ENCODE results near the gene AUTS2. TPM values are rescaled to one million over a fixed set of nuclear protein-coding genes. Genes with fewer than 3 reads are reported as not detected.
A peak's percentile ranks its signal among the peaks of the same experiment; 100 is the strongest.

Gene AUTS2
- total and polyA plus RNA-seq, 2 experiments from 2014 or later: 3.0 to 4.4 TPM

DNA sequence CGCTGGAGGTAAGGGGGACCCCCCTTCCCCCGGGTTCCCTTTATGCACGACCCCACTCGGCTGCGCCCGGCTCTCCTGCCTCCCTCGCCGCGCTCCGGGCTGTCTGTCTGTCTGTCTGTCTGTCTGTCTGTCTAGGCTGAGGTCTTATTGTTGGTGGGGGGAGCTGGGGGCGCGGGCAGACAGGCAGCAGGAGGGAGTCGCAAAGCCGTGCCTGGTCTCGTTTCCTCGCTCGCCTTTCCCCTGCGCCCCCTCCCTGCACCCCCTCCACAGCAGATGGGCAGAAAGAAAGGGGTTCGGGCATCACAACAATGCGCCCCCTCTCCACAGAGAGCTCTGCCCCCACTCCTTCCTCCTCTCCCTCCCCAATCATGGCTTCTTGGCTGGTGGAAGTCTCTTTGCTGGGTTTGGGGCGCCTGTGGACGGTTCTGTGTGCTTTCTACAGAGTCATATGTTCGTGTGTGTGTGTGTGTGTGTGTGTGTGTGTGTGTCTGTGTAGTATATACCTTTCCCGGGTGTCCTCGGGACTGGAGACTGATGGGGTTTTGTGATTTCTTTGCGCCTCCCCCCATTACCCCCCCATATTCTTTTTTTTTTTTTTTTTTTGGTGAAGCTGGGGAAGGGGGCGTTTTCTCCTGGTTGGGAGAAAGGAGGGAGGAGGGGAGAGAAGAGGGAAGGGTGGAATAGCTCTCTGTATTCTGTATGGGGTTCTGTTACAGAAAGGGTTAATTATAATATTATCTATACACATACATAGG, 1.9 kb downstream of the AUTS2 start:
- TF ChIP-seq EZH2phosphoT487 (IDR thresholded peaks at IDR 0.05; ENCODE audit: insufficient read depth, low read depth) (no peak), EZH2 (IDR thresholded peaks at IDR 0.05; ENCODE audit: insufficient read depth, poor library complexity, severe bottlenecking) (no peak)
- WGBS, 2 experiments (ENCODE audit: low coverage in 1 of 2, low lambda C conversion rate in 2 of 2, missing lambda C conversion rate in 2 of 2): 0 to 1% methylated on average over 15 to 27 of the region's 27 CpGs
- H3K9ac ChIP-seq: peak overlapping the region; percentile 61; the same call in 1 of the 2 replicates
- peaks cover 20% of the 10 kb centered on the region; the same call in 1 of the 2 replicates for H3F3A ChIP-seq (ENCODE audit: insufficient read depth)
- no peaks in the 10 kb centered on the region for H3K9me2 ChIP-seq (ENCODE audit: insufficient read depth)
- DNase-seq: peak; percentile 15
- H3K79me2 ChIP-seq (ENCODE audit: insufficient read depth): no peaks in the 10 kb centered on the region
- peak overlapping the region; percentile 96 for H3K4me3 ChIP-seq
- H3K27ac ChIP-seq: no peak overlapping the region
- in situ Hi-C loops (cut with MboI): no loop called here
- H3K36me3 ChIP-seq (ENCODE audit: low read depth): no peaks in the 10 kb centered on the region
- H4K20me1 ChIP-seq (ENCODE audit: insufficient read depth): no peaks in the 10 kb centered on the region
- H3K4me2 ChIP-seq (ENCODE audit: unreplicated experiment): peak overlapping the region; percentile 84
- no peaks in the 10 kb centered on the region for H3K4me1 ChIP-seq (ENCODE audit: insufficient read depth)
- no peaks in the 10 kb centered on the region for H3K9me3 ChIP-seq (ENCODE audit: low read depth)
- peaks cover 28% of the 10 kb centered on the region for H3K27me3 ChIP-seq (replicated peaks; ENCODE audit: insufficient read depth)
- peak overlapping the region; percentile 99 for H2AFZ ChIP-seq

- no peak overlapping the region for H3K9ac ChIP-seq
- H3K9me3 ChIP-seq (ENCODE audit: low read depth): no peaks in the 10 kb centered on the region
- peaks cover 28% of the 10 kb centered on the region for H3K27me3 ChIP-seq (replicated peaks; ENCODE audit: insufficient read depth)
- peak overlapping the region; percentile 84 for H3K4me2 ChIP-seq (ENCODE audit: unreplicated experiment)
- DNase-seq: no peak
- WGBS, 2 experiments (ENCODE audit: low coverage in 1 of 2, low lambda C conversion rate in 2 of 2, missing lambda C conversion rate in 2 of 2): 71 to 78% methylated on average over 5 of the region's 5 CpGs
- no peak for TF ChIP-seq EZH2 (IDR thresholded peaks at IDR 0.05; ENCODE audit: insufficient read depth, poor library complexity, severe bottlenecking)
- TF ChIP-seq EZH2phosphoT487 (IDR thresholded peaks at IDR 0.05; ENCODE audit: insufficient read depth, low read depth): no peak
- H3K36me3 ChIP-seq (ENCODE audit: low read depth): no peaks in the 10 kb centered on the region
- H2AFZ ChIP-seq: no peak overlapping the region
- H3K79me2 ChIP-seq (ENCODE audit: insufficient read depth): no peaks in the 10 kb centered on the region
- no peak overlapping the region for H3K27ac ChIP-seq
- 0 out of 2 replicates have a peak, but pooled peaks cover 12% of the 10 kb centered on the region for H3F3A ChIP-seq (ENCODE audit: insufficient read depth)
- no peaks in the 10 kb centered on the region for H4K20me1 ChIP-seq (ENCODE audit: insufficient read depth)
- H3K4me3 ChIP-seq: peak overlapping the region; percentile 96; the same call in 1 of the 2 replicates
- H3K4me1 ChIP-seq (ENCODE audit: insufficient read depth): no peaks in the 10 kb centered on the region
- H3K9me2 ChIP-seq (ENCODE audit: insufficient read depth): no peaks in the 10 kb centered on the region
- in situ Hi-C loops (cut with MboI): no loop called here
Measured at GRCh38 chr7:69600710-69601519, 2.6 kb downstream of the AUTS2 start.

- no peak for DNase-seq
- Histone ChIP-seq H3F3A (ENCODE audit: insufficient read depth) (no peaks in the 10 kb centered on the region), H3K36me3 (ENCODE audit: low read depth) (no peaks in the 10 kb centered on the region), H3K4me2 (ENCODE audit: unreplicated experiment) (no peak overlapping the region), H3K9ac (no peak overlapping the region), H3K27ac (no peak overlapping the region), H3K27me3 (replicated peaks; ENCODE audit: insufficient read depth) (peaks cover 28% of the 10 kb centered on the region), H3K4me3 (no peak overlapping the region), H3K4me1 (ENCODE audit: insufficient read depth) (no peaks in the 10 kb centered on the region), H3K79me2 (ENCODE audit: insufficient read depth) (no peaks in the 10 kb centered on the region), H3K9me3 (ENCODE audit: low read depth) (no peaks in the 10 kb centered on the region), H4K20me1 (ENCODE audit: insufficient read depth) (no peaks in the 10 kb centered on the region), H3K9me2 (ENCODE audit: insufficient read depth) (no peaks in the 10 kb centered on the region), H2AFZ (no peak overlapping the region)
- no peak for TF ChIP-seq EZH2 (IDR thresholded peaks at IDR 0.05; ENCODE audit: insufficient read depth, poor library complexity, severe bottlenecking)
- TF ChIP-seq EZH2phosphoT487 (IDR thresholded peaks at IDR 0.05; ENCODE audit: insufficient read depth, low read depth): no peak
- 88 to 94% methylated on average over 2 of the region's 2 CpGs for WGBS, 2 experiments (ENCODE audit: low coverage in 1 of 2, low lambda C conversion rate in 2 of 2, missing lambda C conversion rate in 2 of 2)
- in situ Hi-C loops (cut with MboI): no loop called here
Measured at GRCh38 chr7:69602522-69602921, 4.2 kb downstream of the AUTS2 start.

- in situ Hi-C loops (cut with MboI): no loop called here
Measured at GRCh38 chr7:69603351-69603750, 5.1 kb downstream of the AUTS2 start.

More at GRCh38 chr7:69603351-69603750, 5.1 kb downstream of the AUTS2 start:
- Histone ChIP-seq H3K9ac (no peak overlapping the region), H3K27ac (no peak overlapping the region), H3K9me2 (ENCODE audit: insufficient read depth) (no peaks in the 10 kb centered on the region), H3K27me3 (replicated peaks; ENCODE audit: insufficient read depth) (peaks cover 28% of the 10 kb centered on the region), H3K4me1 (ENCODE audit: insufficient read depth) (no peaks in the 10 kb centered on the region), H3K4me3 (no peak overlapping the region), H2AFZ (no peak overlapping the region), H4K20me1 (ENCODE audit: insufficient read depth) (no peaks in the 10 kb centered on the region), H3K4me2 (ENCODE audit: unreplicated experiment) (no peak overlapping the region), H3K36me3 (ENCODE audit: low read depth) (no peaks in the 10 kb centered on the region), H3K9me3 (ENCODE audit: low read depth) (no peaks in the 10 kb centered on the region), H3F3A (ENCODE audit: insufficient read depth) (no peaks in the 10 kb centered on the region), H3K79me2 (ENCODE audit: insufficient read depth) (no peaks in the 10 kb centered on the region)
- DNase-seq: no peak
- 72 to 78% methylated on average over 3 of the region's 3 CpGs for WGBS, 2 experiments (ENCODE audit: low coverage in 1 of 2, low lambda C conversion rate in 2 of 2, missing lambda C conversion rate in 2 of 2)
- TF ChIP-seq EZH2 (IDR thresholded peaks at IDR 0.05; ENCODE audit: insufficient read depth, poor library complexity, severe bottlenecking): no peak
- no peak for TF ChIP-seq EZH2phosphoT487 (IDR thresholded peaks at IDR 0.05; ENCODE audit: insufficient read depth, low read depth)

All from GM23248 (cell line).